B cell (primary cell): ENCODE measurements around the gene KSR1. TPM values are rescaled to one million over a fixed set of nuclear protein-coding genes. Genes with fewer than 3 reads are reported as not detected.
A peak's percentile ranks its signal among the peaks of the same experiment; 100 is the strongest.

Experiments used
- ATAC-seq: fragments of 200-7000 bp; cut with Tn5 transposase; one replicate; pipeline ENCODE4 v1.10.0; 2021; ENCODE audit warnings: low read depth, mild to moderate bottlenecking, moderate number of reproducible peaks, moderate library complexity
- CTCF ChIA-PET: fragments of 350-600 bp; sonication (Branson Sonifier 250); formaldehyde crosslinking; loops from one replicate; lab custom pipeline; 2021; ENCODE audit warnings: antibody characterized with exemption, inconsistent platforms; lab: Charles Lee
- POLR2A ChIA-PET: fragments of 350-600 bp; sonication (Branson Sonifier 250); formaldehyde crosslinking; loops from one replicate; lab custom pipeline; 2021; ENCODE audit warnings: antibody characterized with exemption; lab: Charles Lee
- DNase-seq: peaks from one replicate; pipeline ENCODE4 v3.0.0; 2013
- H2AFZ ChIP-seq: 2 replicates; pipeline ENCODE4 v1.6.1; 2012; ENCODE audit warnings: mild to moderate bottlenecking, low read depth, low read length; ENCODE audit not compliant: insufficient read depth, poor library complexity, severe bottlenecking
- H3K27ac ChIP-seq, 2 donors: 1 replicate in 1 of 2; 2 replicates in 1 of 2; pipeline ENCODE4 v1.5.1; 2012 to 2013; ENCODE audit warnings: low read length in 2 of 2, mild to moderate bottlenecking in 2 of 2, moderate library complexity in 1 of 2
- H3K27me3 ChIP-seq, 4 experiments: fragments of 200-600 bp in 1 of 4; sonication (generic) in 1 of 4; replicated peaks in 1 of 4; 1 replicate in 2 of 4; 2 replicates in 2 of 4; pipeline versions ENCODE4 v1.6.1 to v1.7.0; 2013 to 2016; ENCODE audit warnings: low read length in 3 of 4, mild to moderate bottlenecking in 2 of 4, mixed read lengths in 1 of 4, moderate library complexity in 1 of 4; ENCODE audit not compliant: insufficient read depth in 4 of 4, control insufficient read depth in 3 of 4; ENCODE audit errors: control extremely low read depth in 1 of 4
- H3K36me3 ChIP-seq, 2 experiments: replicated peaks in 1 of 2; 1 replicate in 1 of 2; 2 replicates in 1 of 2; pipeline versions ENCODE4 v1.6.1 to v1.7.1; 2013; ENCODE audit warnings: low read length in 1 of 2; ENCODE audit not compliant: insufficient read depth in 2 of 2, control insufficient read depth in 1 of 2; ENCODE audit errors: control extremely low read depth in 1 of 2, extremely low read depth in 1 of 2
- H3K4me1 ChIP-seq, 2 donors: fragments of 200-600 bp in 1 of 2; sonication (generic) in 1 of 2; 1 replicate in 1 of 2; 2 replicates in 1 of 2; pipeline versions ENCODE4 v1.5.1 to v1.6.1; 2013 to 2017; ENCODE audit warnings: low read length in 2 of 2; ENCODE audit not compliant: control insufficient read depth in 2 of 2, insufficient read depth in 2 of 2
- H3K4me2 ChIP-seq: replicated peaks from 2 replicates; pipeline ENCODE3; 2012; ENCODE audit warnings: mild to moderate bottlenecking, low read depth, low read length; ENCODE audit not compliant: poor library complexity, severe bottlenecking
- H3K4me3 ChIP-seq, 5 experiments: fragments of 200-600 bp in 1 of 5; sonication (generic) in 1 of 5; 1 replicate in 3 of 5; 2 replicates in 2 of 5; pipeline versions ENCODE4 v1.5.1 to v1.7.0; 2011 to 2016; ENCODE audit warnings: low read length in 4 of 5, mild to moderate bottlenecking in 4 of 5, low read depth in 2 of 5, control low read depth in 1 of 5, moderate library complexity in 1 of 5; ENCODE audit not compliant: insufficient read depth in 1 of 5; ENCODE audit errors: control extremely low read depth in 1 of 5, extremely low read depth in 1 of 5
- H3K79me2 ChIP-seq: fragments of 200-600 bp; sonication (generic); one replicate; pipeline ENCODE4 v1.6.0; 2016; ENCODE audit warnings: low read length; ENCODE audit not compliant: control insufficient read depth, insufficient read depth
- H3K9ac ChIP-seq: fragments of 200-600 bp; sonication (generic); 2 replicates; pipeline ENCODE4 v1.6.1; 2017; ENCODE audit warnings: mild to moderate bottlenecking, low read length, moderate library complexity
- H3K9me3 ChIP-seq, 3 donors: one replicate each; pipeline versions ENCODE4 v1.6.1 to v1.7.1; 2013; ENCODE audit warnings: low read length in 2 of 3; ENCODE audit not compliant: control insufficient read depth in 2 of 3, insufficient read depth in 1 of 3; ENCODE audit errors: control extremely low read depth in 1 of 3
- H4K20me1 ChIP-seq: 2 replicates; pipeline ENCODE4 v1.6.0; 2012; ENCODE audit warnings: mild to moderate bottlenecking, low read length; ENCODE audit not compliant: insufficient read depth, control insufficient read depth, poor library complexity, severe bottlenecking
- H3K27ac Mint-ChIP-seq: one replicate; pipeline ENCODE4 v1.8.0; 2021; ENCODE audit warnings: mixed read lengths
- H3K27me3 Mint-ChIP-seq: one replicate; pipeline ENCODE4 v1.8.0; 2021; ENCODE audit warnings: mixed read lengths
- H3K4me1 Mint-ChIP-seq: one replicate; pipeline ENCODE4 v1.8.0; 2021; ENCODE audit warnings: mixed read lengths
- H3K4me3 Mint-ChIP-seq: one replicate; pipeline ENCODE4 v1.8.0; 2021; ENCODE audit warnings: mixed read lengths
- H3K9me3 Mint-ChIP-seq: one replicate; pipeline ENCODE4 v1.8.0; 2022; ENCODE audit warnings: mixed read lengths; ENCODE audit not compliant: insufficient read depth
- CTCF ChIP-seq: fragments of 200-600 bp; IDR thresholded peaks from one replicate; pipeline ENCODE4 v1.8.0; 2022; ENCODE audit warnings: antibody characterized with exemption, mild to moderate bottlenecking
- EZH2 ChIP-seq: IDR thresholded peaks from 2 replicates; pipeline ENCODE4 v1.6.1; 2012; ENCODE audit warnings: borderline replicate concordance, low read depth, mild to moderate bottlenecking, moderate library complexity, low read length; ENCODE audit not compliant: insufficient read depth, poor library complexity, severe bottlenecking
- WGBS: methylation state at CpG from one replicate; pipeline ENCODE4 v1.1.5; 2013; ENCODE audit warnings: missing lambda C conversion rate; ENCODE audit not compliant: insufficient coverage; 5-methylcytosine and 5-hydroxymethylcytosine counted together
- intact Hi-C: fragments of 100-400 bp; cut with micrococcal nuclease; formaldehyde crosslinking; loops from one replicate; pipeline ENCODE4 v1.10.0; 2022
- polyA plus RNA-seq: library from polyadenylated mRNA; depleted of rRNA; stranded (reverse); fragments of >200 nt; gene quantifications from 2 replicates; pipeline ENCODE4 v1.2.3, GENCODE V29; 2012
- total RNA-seq, 2 donors: library from RNA; stranded (reverse); fragments of 120-200 nt in 1 of 2; gene quantifications; 1 replicate in 1 of 2; 2 replicates in 1 of 2; pipeline versions ENCODE4 v1.2.3 to v1.2.4, GENCODE V29; 2013 to 2022

Gene KSR1
- total and polyA plus RNA-seq, 2 donors (not counting 1 experiment from before 2014, with no cell fraction given) = 27.5 to 85.6 TPM

DNA sequence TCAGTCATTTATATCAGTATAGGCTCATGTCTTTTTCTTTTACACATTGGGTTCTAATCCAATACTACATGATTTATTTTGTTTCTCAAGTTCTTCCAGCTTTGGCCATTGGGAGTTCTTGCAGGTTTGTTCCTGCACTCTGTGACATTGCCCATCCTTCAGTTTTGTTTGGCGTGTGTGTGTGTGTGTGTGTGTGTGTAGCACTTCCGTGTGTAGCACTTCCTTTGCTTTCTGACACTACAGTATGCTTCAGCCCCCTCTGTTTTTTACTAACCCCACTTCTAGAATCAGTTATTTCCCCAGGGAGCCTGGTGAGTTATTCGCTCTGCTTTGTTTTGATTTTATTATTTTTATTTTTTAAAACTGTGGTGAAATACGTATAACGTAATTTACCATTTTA lies 99.1 kb downstream of the KSR1 start:
- peaks cover 7 to 9% of the 10 kb centered on the region in 2 donors for H3K4me1 ChIP-seq
- H3K4me3 ChIP-seq = no peak overlapping the region
- peaks cover 15% of the 10 kb centered on the region for H3K4me1 Mint-ChIP-seq
- H2AFZ ChIP-seq = no peak overlapping the region
- intact Hi-C loops = no loop called here
- TF ChIP-seq CTCF (no peak), EZH2 (no peak)
- H3K9me3 Mint-ChIP-seq = no peaks in the 10 kb centered on the region
- CTCF ChIA-PET = interaction anchor here (1.0 kb wide), 1 partner anchor 44 kb away, joined by 3 read pairs; no protein-coding TSS in a partner anchor
- POLR2A ChIA-PET = no interaction called here
- peak; percentile 53 for ATAC-seq
- H4K20me1 ChIP-seq = no peaks in the 10 kb centered on the region
- no CpG with 5 or more reads among the region's 5 CpGs for WGBS
- DNase-seq = peak; percentile 29
- no peak overlapping the region for H3K27ac Mint-ChIP-seq
- no peak overlapping the region for H3K9ac ChIP-seq
- no peak overlapping the region for H3K4me3 Mint-ChIP-seq
- no peaks in the 10 kb centered on the region for H3K9me3 ChIP-seq
- no peaks in the 10 kb centered on the region for H3K27me3 ChIP-seq
- no peaks in the 10 kb centered on the region for H3K36me3 ChIP-seq
- no peaks in the 10 kb centered on the region for H3K27me3 Mint-ChIP-seq
- peak overlapping the region; percentile 25 for H3K4me2 ChIP-seq
- no peak overlapping the region for H3K27ac ChIP-seq
- H3K79me2 ChIP-seq = no peaks in the 10 kb centered on the region

- POLR2A ChIA-PET = no interaction called here
- Histone ChIP-seq H3K9me3 (no peaks in the 10 kb centered on the region), H3K27ac (no peak overlapping the region), H3K79me2 (no peaks in the 10 kb centered on the region), H4K20me1 (no peaks in the 10 kb centered on the region), H3K9ac (no peak overlapping the region), H2AFZ (no peak overlapping the region), H3K4me2 (no peak overlapping the region), H3K36me3 (peaks cover 0 to 3% of the 10 kb centered on the region in 2 experiments), H3K27me3 (no peaks in the 10 kb centered on the region), H3K4me1 (peaks cover 7 to 9% of the 10 kb centered on the region in 2 donors), H3K4me3 (no peak overlapping the region)
- TF ChIP-seq CTCF = no peak
- TF ChIP-seq EZH2 = no peak
- CTCF ChIA-PET = no interaction called here
- Mint-ChIP-seq H3K27ac (no peak overlapping the region), H3K27me3 (no peaks in the 10 kb centered on the region), H3K9me3 (no peaks in the 10 kb centered on the region), H3K4me1 (peaks cover 15% of the 10 kb centered on the region), H3K4me3 (no peak overlapping the region)
- WGBS = 93% methylated on average over 3 of the region's 5 CpGs
- ATAC-seq (no peak), DNase-seq (no peak)
- intact Hi-C loops = no loop called here
Observed at GRCh38 chr17:27558341-27558740, 102.1 kb downstream of the KSR1 start.
